Measurements from ENCODE around the gene GLO1.
A peak's percentile ranks its signal among the peaks of the same experiment; 100 is the strongest.

GLO1 gene

DNA sequence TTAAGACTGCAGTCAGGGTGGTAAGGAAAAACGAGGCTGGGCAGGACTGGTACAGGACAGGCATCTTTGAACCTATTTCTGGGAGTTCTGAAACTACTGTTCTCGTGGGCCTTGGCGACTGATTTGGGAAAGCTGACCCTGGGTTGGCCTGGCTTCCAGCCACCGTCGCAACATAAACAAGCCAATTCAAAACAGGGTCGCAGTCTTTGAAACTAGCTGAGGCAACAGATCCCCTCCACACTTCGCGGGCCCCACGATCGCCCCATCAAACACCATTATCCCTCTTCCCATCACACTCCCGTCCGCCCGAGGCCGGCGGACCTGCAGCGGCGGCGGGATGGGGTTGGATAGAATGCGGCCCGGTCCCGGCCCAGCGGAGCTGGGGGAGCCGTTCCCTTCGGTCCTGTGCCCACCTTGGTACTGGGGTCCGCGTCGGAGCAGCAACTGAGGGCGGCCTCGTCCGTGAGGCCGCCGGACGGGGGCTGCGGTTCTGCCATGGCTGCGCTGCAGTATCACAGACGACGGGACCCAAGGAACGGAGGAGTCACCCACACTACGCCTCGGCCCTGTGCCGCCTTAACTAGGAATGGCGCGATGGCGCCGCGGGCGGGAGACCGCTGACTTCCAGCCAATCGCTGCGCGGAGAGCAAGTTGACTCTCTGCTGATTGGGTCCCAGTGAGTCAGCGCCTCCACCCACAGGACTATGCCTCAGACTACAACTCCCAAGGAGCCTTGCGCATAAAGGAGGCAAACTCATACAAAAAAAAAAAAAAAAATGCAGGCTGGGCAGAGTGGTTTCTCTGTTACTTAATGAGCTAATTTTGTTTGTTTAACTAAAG, at the start of gene GLO1:
GLO1 (minus strand) TSS at position 588 of the 840 bp plus-strand sequence; CDS start at position 497, 91 bp downstream.
- peak; percentile 99 for DNase-seq

- DNase-seq = no peak
These were observed 48.1 kb upstream of the GLO1 start for GRCh38 chr6:38750968-38751615.

- DNase-seq = no peak
These were observed 46.5 kb upstream of the GLO1 start for GRCh38 chr6:38749473-38749872.

- peak; percentile 33 for DNase-seq
These were observed 36.6 kb upstream of the GLO1 start for GRCh38 chr6:38739532-38739931.

DNA sequence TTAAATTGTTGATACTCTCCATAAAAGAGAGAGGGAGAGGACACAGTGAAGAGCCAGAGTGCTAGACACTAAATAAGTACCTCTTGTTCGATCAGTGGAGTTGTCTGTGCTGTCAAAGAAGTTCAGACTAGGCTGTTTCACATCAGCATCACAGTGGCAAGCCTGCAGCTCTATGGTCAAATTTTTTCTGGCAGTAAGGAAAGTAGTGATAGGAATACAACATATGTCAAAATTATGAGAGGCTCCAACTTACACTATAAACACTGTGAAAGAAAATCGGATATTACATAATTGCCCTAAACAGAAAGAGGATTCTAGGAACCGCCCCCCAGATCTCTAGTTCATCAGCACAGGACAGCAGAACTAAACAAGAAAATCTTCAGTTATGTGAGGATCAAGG, 35.3 kb upstream of the GLO1 start:
- peak; percentile 32 for DNase-seq

DNA sequence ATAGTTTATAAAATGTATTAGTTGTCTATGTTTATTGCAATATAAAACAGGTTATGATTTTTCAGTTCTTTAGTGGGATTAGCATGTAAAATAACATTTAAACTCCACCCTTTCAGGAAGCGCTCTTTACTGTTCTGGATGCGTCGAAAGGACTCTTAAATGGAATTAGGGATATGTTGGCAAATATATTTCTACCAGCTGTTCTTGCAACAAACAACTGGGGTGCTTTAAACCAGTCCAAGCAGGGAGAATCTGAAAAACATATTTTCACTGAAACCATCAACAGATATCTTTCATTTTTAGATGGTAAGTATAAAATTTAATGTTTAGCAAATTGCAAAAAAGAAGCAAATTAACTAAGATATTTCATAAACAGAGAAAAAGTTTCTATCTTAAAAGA, 34.0 kb upstream of the GLO1 start:
- DNase-seq = no peak

- DNase-seq = no peak
These were observed 27.4 kb upstream of the GLO1 start for GRCh38 chr6:38730140-38730862.

DNA sequence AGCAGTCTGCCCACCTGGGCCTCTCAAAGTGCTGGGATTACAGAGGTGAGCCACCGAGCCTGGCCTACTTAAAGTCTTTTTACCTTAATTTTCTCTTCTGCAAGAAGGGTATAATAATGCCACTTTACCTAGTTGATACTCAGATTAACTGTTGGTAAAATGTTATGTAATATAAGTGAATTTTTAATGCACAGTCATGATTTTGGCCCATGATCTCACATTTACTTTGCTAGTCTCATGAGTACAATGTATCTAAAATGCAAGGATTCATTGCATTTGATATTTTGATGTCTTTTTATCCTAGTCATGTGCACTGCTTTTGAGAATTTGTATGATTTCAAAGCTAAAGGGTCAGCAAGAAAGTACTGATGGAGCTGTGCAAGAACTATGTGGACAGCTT, 25.3 kb upstream of the GLO1 start:
- DNase-seq = no peak

DNA sequence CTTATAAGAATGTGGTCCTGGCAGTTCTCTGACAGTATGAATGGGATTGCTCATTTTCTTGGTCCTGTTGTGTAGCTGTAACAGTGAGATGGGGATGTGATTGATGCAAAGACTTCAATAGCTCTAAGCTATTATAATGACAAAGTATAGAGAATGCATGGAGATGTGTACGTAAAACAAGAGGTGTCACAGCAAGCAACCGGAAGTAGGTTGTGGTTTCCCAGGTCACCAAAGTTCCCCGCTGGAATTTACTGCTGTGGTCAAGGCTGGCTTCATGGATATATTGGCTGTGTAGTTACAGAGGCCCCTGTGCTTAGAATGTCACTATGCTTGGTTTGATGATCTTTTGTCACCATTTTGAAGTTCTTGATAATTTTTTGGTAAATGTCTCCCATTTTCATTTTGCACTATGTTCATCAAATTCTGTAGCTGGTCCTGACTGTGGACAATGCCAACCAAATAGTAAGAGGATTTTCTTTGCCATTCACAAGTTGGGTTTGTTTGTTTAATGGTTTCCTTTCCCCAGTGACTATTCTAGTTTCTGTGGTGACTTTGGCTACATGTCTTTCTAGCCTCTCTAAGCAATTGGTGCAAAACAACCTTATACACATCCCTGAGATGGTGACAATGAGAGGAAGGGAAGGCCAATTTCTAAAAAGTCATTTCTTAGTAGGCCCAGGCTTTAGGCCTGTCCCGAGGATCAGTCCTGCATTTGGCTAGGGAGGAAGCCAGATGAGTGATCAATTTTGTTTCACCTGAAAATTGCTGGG, 22.7 kb upstream of the GLO1 start:
- no peak for DNase-seq

DNA sequence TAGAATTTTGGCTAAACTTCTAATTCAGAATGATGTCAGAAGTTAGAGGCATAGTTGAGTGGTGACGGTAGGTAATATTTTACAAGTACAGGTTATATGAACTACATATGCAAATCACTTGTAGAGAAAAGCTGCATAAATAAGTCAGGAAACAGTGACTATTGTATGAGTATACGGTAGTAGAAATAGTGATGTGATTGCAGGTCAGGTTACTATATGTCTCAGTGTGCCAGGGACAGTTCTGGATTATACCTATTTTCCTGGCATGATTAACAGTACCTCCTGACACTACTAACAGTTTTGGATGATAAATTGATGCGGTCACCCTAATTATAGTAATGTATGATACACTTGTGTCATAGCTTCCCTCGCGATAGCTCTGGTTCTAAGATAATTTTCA, 21.4 kb upstream of the GLO1 start:
- DNase-seq = no peak

DNA sequence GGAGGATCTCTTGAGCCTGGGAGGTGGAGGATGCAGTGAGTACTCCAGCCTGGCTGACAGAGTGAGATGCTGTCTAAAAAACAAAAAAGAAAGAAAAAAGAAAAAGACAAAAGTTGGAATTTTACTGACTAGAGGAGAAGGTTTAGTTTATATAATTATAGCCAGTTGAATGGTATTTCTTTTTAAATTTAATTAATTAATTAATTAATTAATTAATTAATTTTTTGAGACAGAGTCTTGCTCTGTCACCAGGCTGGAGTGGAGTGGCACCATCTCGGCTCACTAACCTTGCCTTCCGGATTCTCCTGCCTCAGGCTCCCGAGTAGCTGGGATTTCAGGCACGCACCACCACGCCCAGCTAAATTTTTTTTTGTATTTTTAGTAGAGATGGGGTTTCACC, 20.8 kb upstream of the GLO1 start:
- DNase-seq = no peak

DNA sequence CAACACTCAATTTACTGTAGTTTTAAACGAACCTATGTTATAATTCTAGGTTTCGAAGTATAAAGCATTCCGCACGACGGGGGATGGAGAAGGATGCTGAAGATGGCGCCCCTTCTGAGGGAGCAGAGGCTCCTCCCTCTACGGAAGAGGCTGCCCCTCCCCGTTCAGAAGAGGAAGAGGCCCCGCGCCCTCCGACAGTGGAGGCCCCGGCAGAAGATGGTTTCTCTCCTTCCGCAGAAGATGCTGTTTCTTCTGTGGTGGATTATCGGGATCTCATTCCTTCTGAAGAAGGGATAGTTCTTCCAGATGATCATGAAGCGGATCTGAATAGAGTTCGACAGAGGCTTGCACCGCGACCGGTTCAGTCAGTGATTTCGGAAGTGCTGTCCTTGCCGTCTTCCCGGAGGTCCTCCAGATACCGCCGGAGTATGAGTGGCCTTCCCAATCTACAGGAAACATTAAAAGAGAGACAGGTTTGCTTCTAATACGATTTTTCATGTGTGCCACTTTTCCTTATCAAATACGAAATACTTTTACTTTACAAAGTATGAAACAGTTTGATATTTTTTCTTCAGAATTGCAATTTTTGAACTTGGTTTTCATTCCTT, 19.9 kb upstream of the GLO1 start:
- DNase-seq = no peak

- no peak for DNase-seq
These were observed 19.1 kb upstream of the GLO1 start for GRCh38 chr6:38722038-38722437.

DNA sequence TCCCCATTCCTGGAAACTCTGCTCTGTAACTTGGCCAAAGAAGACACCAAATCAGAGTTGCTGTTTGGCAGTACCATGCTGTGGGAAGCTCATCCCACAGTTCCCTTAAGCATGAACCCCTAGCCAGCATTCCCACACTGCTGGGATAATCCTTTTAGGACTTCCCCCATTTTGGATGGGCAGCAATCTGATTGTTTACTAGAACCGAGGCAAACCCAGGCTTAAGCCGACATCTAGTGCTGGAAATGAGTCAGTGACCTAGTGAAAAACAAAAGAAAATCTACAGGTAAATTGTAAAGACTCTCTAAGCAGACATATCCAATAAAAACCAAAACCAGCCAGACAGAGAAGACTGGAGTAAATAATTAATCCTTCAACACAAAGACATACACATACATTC, 17.4 kb upstream of the GLO1 start:
- peak; percentile 27 for DNase-seq

DNA sequence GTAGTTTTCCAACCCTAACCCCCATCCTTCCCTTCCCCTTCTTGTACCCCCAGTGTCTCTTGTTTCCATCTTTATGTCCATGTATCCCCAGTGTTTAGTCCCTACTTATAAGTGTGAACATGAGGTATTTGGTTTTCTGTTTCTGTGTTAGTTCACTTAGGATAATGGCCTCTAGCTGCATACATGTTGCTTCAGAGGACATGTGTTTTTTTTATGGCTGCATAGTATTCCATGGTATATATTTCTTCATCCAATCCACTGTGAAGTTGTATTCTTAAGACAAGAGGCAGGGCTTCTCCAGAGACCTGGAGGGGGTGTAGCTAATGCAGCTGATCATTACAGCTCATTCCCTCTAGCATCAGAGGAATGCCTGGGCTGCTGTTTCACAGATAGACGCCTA, 16.4 kb upstream of the GLO1 start:
- DNase-seq = no peak

DNA sequence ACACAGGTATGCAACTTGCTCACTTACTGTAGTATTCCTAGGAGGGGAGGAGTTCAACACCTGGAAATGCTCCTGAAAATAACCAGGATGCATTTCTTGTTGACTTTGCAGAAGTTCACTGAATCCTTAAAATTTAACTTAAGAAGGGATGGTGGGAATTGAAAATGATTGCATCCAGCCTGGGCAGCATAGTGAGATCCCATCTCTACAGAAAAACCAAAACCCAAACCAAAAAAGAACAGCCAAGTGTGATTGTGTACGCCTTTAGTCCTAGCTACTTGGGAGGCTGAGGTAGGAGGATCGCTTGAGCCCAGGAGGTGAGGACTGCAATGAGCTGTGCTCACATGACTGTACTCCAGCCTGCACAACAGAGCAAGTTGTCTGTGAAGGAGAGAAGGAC, 13.9 kb upstream of the GLO1 start:
- no peak for DNase-seq

DNA sequence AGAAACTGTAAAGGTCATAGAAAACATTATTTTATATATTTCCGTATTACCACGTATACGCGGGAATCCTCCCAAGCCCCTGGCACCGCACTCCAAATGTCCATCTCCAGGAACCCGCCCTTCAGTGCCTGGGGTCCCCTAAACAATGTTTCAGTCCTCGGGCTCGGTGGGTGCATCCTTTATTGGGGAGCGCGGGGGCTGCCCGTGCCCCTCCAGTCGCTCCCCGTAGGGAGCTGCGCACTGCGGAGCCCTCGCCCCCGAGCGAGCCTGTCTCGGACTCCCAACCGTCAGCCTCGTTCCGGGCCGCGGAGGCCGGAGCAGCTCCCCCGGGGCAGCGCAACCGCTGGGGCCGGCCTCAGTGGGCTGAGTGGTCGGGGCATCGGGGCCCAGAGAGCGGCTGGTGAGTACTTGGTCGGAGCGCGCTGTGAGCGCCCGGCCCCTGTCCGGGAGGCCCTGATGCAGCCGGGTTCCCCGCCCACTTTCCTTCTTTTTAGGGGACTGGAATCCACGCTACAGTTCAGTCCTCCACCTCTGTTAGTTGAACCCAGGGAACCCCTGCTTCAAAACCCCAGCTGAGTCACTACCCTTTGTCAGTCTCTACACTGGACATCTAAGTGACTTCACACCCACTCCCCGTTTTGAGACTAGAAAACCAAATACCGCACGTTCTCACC, 12.2 kb upstream of the GLO1 start, which contains the start of gene DNAH8:
DNAH8 (plus strand) TSS at position 296 of the 674 bp plus-strand sequence. CDS start 7,499 bp downstream, outside the sequence.
- DNase-seq = no peak

DNA sequence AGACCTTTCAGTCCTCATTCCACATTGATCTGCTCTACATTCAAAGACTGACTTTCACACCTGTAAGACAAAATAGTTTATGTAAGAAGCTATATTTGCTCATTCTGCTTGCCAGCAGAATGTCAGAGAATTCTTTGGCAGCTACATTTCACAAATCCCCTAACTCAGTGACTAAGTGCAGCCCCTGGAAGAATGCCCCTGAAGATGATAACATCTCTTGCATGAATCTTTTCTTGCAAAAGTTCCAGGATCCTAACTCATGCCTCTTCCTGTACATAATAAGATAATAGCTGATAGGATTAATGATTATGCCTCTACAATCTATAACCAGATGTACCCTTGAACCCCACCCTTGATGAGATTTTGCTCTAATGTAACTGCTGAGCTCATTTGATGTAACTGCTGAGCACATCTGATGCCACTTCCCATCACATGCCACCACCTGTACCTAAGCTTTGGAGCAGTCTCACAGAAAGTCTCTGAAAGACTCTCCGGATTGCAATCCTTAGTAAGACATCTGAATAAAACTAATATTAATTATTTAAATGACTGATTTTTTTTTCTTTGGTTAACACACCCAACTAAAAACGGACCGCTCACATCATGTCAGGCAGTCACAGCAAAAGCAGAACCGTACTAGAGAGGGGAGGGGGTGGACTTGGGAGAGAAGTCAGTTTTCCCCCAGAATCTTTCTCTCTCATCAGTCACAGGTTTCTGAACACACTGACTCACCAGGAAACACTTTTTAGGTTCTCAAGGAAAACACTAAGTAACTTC, 11.5 kb upstream of the GLO1 start:
- no peak for DNase-seq

GRCh38 chr6:38713812-38714211, 10.9 kb upstream of the GLO1 start:
- peak; percentile 37 for DNase-seq

- peak; percentile 13 for DNase-seq
These were observed 5.6 kb upstream of the GLO1 start for GRCh38 chr6:38708496-38708895.

- no peak for DNase-seq
These were observed 3.0 kb upstream of the GLO1 start for GRCh38 chr6:38705924-38706323.
